Activated CD4-positive, alpha-beta T cell treated with anti-CD3 and anti-CD28 coated beads, Interleukin-2, amount 10 ng/mL, durations not matched to agents 7 days and 5 days (primary cell): ENCODE results near the gene RIPK1. TPM values are rescaled to one million over a fixed set of nuclear protein-coding genes. Genes with fewer than 3 reads are reported as not detected.
"Not testable (repeated sequence)": the region's sequence is repeated elsewhere in the genome, so short reads cannot be mapped to it uniquely, and the experiment has no call there.

Source experiments
- CTCF ChIA-PET: fragments of 350-600 bp; sonication (Branson Sonifier 250); formaldehyde crosslinking; loops from one replicate; lab custom pipeline; 2021; ENCODE audit warnings: antibody characterized with exemption; lab: Charles Lee
- POLR2A ChIA-PET: fragments of 350-600 bp; sonication (Branson Sonifier 250); formaldehyde crosslinking; loops from one replicate; lab custom pipeline; 2021; ENCODE audit warnings: antibody characterized with exemption; lab: Charles Lee
- DNase-seq: peaks from one replicate; pipeline ENCODE4 v3.0.0-alpha.2; 2020
- H3K27ac Mint-ChIP-seq: one replicate; pipeline ENCODE4 v1.8.0; 2021; ENCODE audit warnings: mild to moderate bottlenecking, moderate library complexity, mixed read lengths
- H3K27me3 Mint-ChIP-seq: one replicate; pipeline ENCODE4 v1.8.0; 2021; ENCODE audit warnings: mixed read lengths
- H3K36me3 Mint-ChIP-seq: one replicate; pipeline ENCODE4 v1.8.0; 2021; ENCODE audit warnings: low read depth, mixed read lengths
- H3K4me1 Mint-ChIP-seq: one replicate; pipeline ENCODE4 v1.8.0; 2021; ENCODE audit warnings: mixed read lengths
- H3K4me3 Mint-ChIP-seq: one replicate; pipeline ENCODE4 v1.8.0; 2021; ENCODE audit warnings: mild to moderate bottlenecking, moderate library complexity, mixed read lengths
- H3K9me3 Mint-ChIP-seq: one replicate; pipeline ENCODE4 v1.8.0; 2021; ENCODE audit warnings: mixed read lengths
- total RNA-seq, 2 experiments: library from RNA; stranded (reverse); gene quantifications; one replicate each; pipeline ENCODE4 v1.2.3, GENCODE V29; 2021

RIPK1 gene
- total RNA-seq, 2 experiments from 2014 or later, result 35.8 to 38.9 TPM

GRCh38 chr6:3144571-3144970 lies 76.3 kb downstream of the RIPK1 start:
- Mint-ChIP-seq H3K4me1 (peaks cover 8% of the 10 kb centered on the region), H3K27me3 (no peaks in the 10 kb centered on the region), H3K27ac (no peak overlapping the region), H3K36me3 (peaks cover 8% of the 10 kb centered on the region), H3K4me3 (no peak overlapping the region), H3K9me3 (no peaks in the 10 kb centered on the region)
- no peak for DNase-seq
- CTCF ChIA-PET, result no interaction called here
- POLR2A ChIA-PET, result no interaction called here

GRCh38 chr6:3147914-3148757 lies 79.8 kb downstream of the RIPK1 start:
- no peaks in the 10 kb centered on the region for H3K9me3 Mint-ChIP-seq
- CTCF ChIA-PET, result interaction anchor here (1.0 to 1.4 kb wide), 2 partner anchors 9 to 67 kb away, joined by 3 read pairs; partner anchors contain the start of gene TUBB2A
- H3K4me3 Mint-ChIP-seq, result no peak overlapping the region
- H3K4me1 Mint-ChIP-seq, result peaks cover 8% of the 10 kb centered on the region
- POLR2A ChIA-PET, result no interaction called here
- H3K36me3 Mint-ChIP-seq, result peaks cover 6% of the 10 kb centered on the region
- no peak overlapping the region for H3K27ac Mint-ChIP-seq
- no peak for DNase-seq
- no peaks in the 10 kb centered on the region for H3K27me3 Mint-ChIP-seq

- Mint-ChIP-seq H3K4me1 (peaks cover 6% of the 10 kb centered on the region), H3K4me3 (no peak overlapping the region), H3K27ac (no peak overlapping the region), H3K36me3 (peaks cover 4% of the 10 kb centered on the region), H3K9me3 (no peaks in the 10 kb centered on the region), H3K27me3 (peaks cover 10% of the 10 kb centered on the region)
- ChIA-PET POLR2A (no interaction called here), CTCF (no interaction called here)
- no peak for DNase-seq
Measured at GRCh38 chr6:3151691-3152090, 83.4 kb downstream of the RIPK1 start.

- H3K27ac Mint-ChIP-seq, result no peak overlapping the region
- H3K36me3 Mint-ChIP-seq, result peaks cover under 1% of the 10 kb centered on the region
- ChIA-PET POLR2A (no interaction called here), CTCF (interaction anchor here (1.1 kb wide), 1 partner anchor 10 kb away, joined by 3 read pairs; no protein-coding TSS in a partner anchor)
- H3K4me1 Mint-ChIP-seq, result peaks cover 9% of the 10 kb centered on the region
- no peak for DNase-seq
- H3K9me3 Mint-ChIP-seq, result no peaks in the 10 kb centered on the region
- H3K4me3 Mint-ChIP-seq, result no peak overlapping the region
- peaks cover 13% of the 10 kb centered on the region for H3K27me3 Mint-ChIP-seq
Measured at GRCh38 chr6:3152689-3153088, 84.4 kb downstream of the RIPK1 start.

- H3K36me3 Mint-ChIP-seq, POLR2A ChIA-PET, H3K27ac Mint-ChIP-seq, H3K4me3 Mint-ChIP-seq, H3K9me3 Mint-ChIP-seq, DNase-seq: not testable (repeated sequence)
- CTCF ChIA-PET, result interaction anchor here (2.0 kb wide), 1 partner anchor 25 kb away, joined by 4 read pairs; no protein-coding TSS in a partner anchor
- H3K4me1 Mint-ChIP-seq, result peaks cover 21% of the 10 kb centered on the region
- H3K27me3 Mint-ChIP-seq, result peaks cover 24% of the 10 kb centered on the region
Measured at GRCh38 chr6:3155416-3155815, 87.1 kb downstream of the RIPK1 start.

GRCh38 chr6:3156184-3157130 lies 88.2 kb downstream of the RIPK1 start:
- Mint-ChIP-seq H3K27ac (peak overlapping the region; percentile 84), H3K4me1 (peaks cover 26% of the 10 kb centered on the region), H3K4me3 (peak overlapping the region; percentile 80), H3K27me3 (peaks cover 29% of the 10 kb centered on the region)
- H3K36me3 Mint-ChIP-seq, POLR2A ChIA-PET, H3K9me3 Mint-ChIP-seq, DNase-seq: not testable (repeated sequence)
- CTCF ChIA-PET, result interaction anchor here (0.6 to 2.0 kb wide), 8 partner anchors 8 to 95 kb away, joined by 3 to 5 read pairs (median 4); no protein-coding TSS in a partner anchor

GRCh38 chr6:3157131-3157933 lies 89.0 kb downstream of the RIPK1 start, which contains the start of gene TUBB2A:
Gene TUBB2A (minus strand): TSS chr6:3157544. CDS start chr6:3157463, 81 bp downstream.
- H3K27me3 Mint-ChIP-seq, result peaks cover 35% of the 10 kb centered on the region
- peak within 1 kb of the TSS; percentile 80 for H3K4me3 Mint-ChIP-seq
- peaks cover 26% of the 10 kb centered on the region for H3K4me1 Mint-ChIP-seq
- peak; percentile 77 for DNase-seq
- CTCF ChIA-PET, result interaction anchor here (0.6 to 2.0 kb wide), 9 partner anchors 9 to 94 kb away, joined by 3 to 5 read pairs (median 4); no protein-coding TSS in a partner anchor
- POLR2A ChIA-PET, result no interaction called here
- H3K36me3 Mint-ChIP-seq, result peaks cover 3% of the 10 kb centered on the region
- H3K27ac Mint-ChIP-seq, result peak within 1 kb of the TSS; percentile 84
- H3K9me3 Mint-ChIP-seq, result peaks cover 3% of the 10 kb centered on the region

GRCh38 chr6:3159805-3160781 lies 91.8 kb downstream of the RIPK1 start:
- Mint-ChIP-seq H3K9me3 (peaks cover 3% of the 10 kb centered on the region), H3K36me3 (peaks cover 3% of the 10 kb centered on the region), H3K27ac (peak overlapping the region; percentile 59), H3K27me3 (peaks cover 45% of the 10 kb centered on the region), H3K4me3 (no peak overlapping the region), H3K4me1 (peaks cover 33% of the 10 kb centered on the region)
- peak; percentile 37 for DNase-seq
- ChIA-PET POLR2A (no interaction called here), CTCF (interaction anchor here (0.7 kb wide), 1 partner anchor 50 kb away, joined by 6 read pairs; no protein-coding TSS in a partner anchor)

GRCh38 chr6:3162067-3162497 lies 93.8 kb downstream of the RIPK1 start:
- ChIA-PET POLR2A (no interaction called here), CTCF (interaction anchor here (0.9 to 1.2 kb wide), 2 partner anchors 9 kb away, joined by 3 read pairs; no protein-coding TSS in a partner anchor)
- peak overlapping the region; percentile 11 for H3K4me3 Mint-ChIP-seq
- peaks cover 24% of the 10 kb centered on the region for H3K4me1 Mint-ChIP-seq
- H3K27me3 Mint-ChIP-seq, result peaks cover 40% of the 10 kb centered on the region
- H3K27ac Mint-ChIP-seq, result no peak overlapping the region
- peaks cover 3% of the 10 kb centered on the region for H3K36me3 Mint-ChIP-seq
- peaks cover 3% of the 10 kb centered on the region for H3K9me3 Mint-ChIP-seq
- no peak for DNase-seq

GRCh38 chr6:3162565-3163247 lies 94.4 kb downstream of the RIPK1 start:
- Mint-ChIP-seq H3K36me3 (peaks cover 3% of the 10 kb centered on the region), H3K4me3 (peak overlapping the region; percentile 62), H3K27ac (no peak overlapping the region), H3K27me3 (peaks cover 40% of the 10 kb centered on the region), H3K9me3 (peaks cover 3% of the 10 kb centered on the region), H3K4me1 (peaks cover 24% of the 10 kb centered on the region)
- POLR2A ChIA-PET, result no interaction called here
- CTCF ChIA-PET, result interaction anchor here (0.6 to 1.4 kb wide), 6 partner anchors 9 to 352 kb away, joined by 3 to 4 read pairs (median 3); no protein-coding TSS in a partner anchor
- peak; percentile 42 for DNase-seq
